Liver (tissue), 9 donors: Measurements from ENCODE around the gene EIF4E2. TPM values are rescaled to one million over a fixed set of nuclear protein-coding genes. Genes with fewer than 3 reads are reported as not detected.

ENCODE experiments used
- DNase-seq: peaks from one replicate; pipeline ENCODE4 v3.0.0-alpha.2; 2017; ENCODE audit warnings: low spot score
- H3K27ac ChIP-seq, 2 donors: one replicate each; pipeline ENCODE4 v1.7.0; 2013; ENCODE audit warnings: inconsistent platforms in 2 of 2, low read length in 2 of 2, control low read depth in 1 of 2, low read depth in 1 of 2, mild to moderate bottlenecking in 1 of 2
- H3K27me3 ChIP-seq, 4 donors: one replicate each; pipeline versions ENCODE4 v1.6.1 to v1.7.0; 2013; ENCODE audit warnings: low read length in 3 of 4, inconsistent platforms in 1 of 4, mild to moderate bottlenecking in 1 of 4, moderate library complexity in 1 of 4; ENCODE audit not compliant: control insufficient read depth in 4 of 4, insufficient read depth in 4 of 4
- H3K36me3 ChIP-seq, 4 donors: one replicate each; pipeline versions ENCODE4 v1.6.1 to v1.7.0; 2013; ENCODE audit warnings: low read length in 3 of 4, mild to moderate bottlenecking in 3 of 4, low read depth in 1 of 4, moderate library complexity in 1 of 4; ENCODE audit not compliant: control insufficient read depth in 4 of 4, insufficient read depth in 3 of 4
- H3K4me1 ChIP-seq, 4 donors: one replicate each; pipeline versions ENCODE4 v1.6.1 to v1.7.0; 2013; ENCODE audit warnings: low read length in 3 of 4, mild to moderate bottlenecking in 3 of 4, moderate library complexity in 1 of 4; ENCODE audit not compliant: control insufficient read depth in 4 of 4, insufficient read depth in 4 of 4
- H3K4me3 ChIP-seq, 3 donors: one replicate each; pipeline versions ENCODE4 v1.6.1 to v1.7.0; 2013; ENCODE audit warnings: low read length in 3 of 3, control low read depth in 1 of 3, low read depth in 1 of 3, mild to moderate bottlenecking in 1 of 3
- H3K9ac ChIP-seq, 2 donors: one replicate each; pipeline ENCODE4 v1.7.0; 2013; ENCODE audit warnings: low read length in 2 of 2, mild to moderate bottlenecking in 2 of 2, moderate library complexity in 2 of 2, control low read depth in 1 of 2, low read depth in 1 of 2
- H3K9me3 ChIP-seq, 4 donors: one replicate each; pipeline versions ENCODE4 v1.6.1 to v1.7.0; 2013; ENCODE audit warnings: low read length in 3 of 4; ENCODE audit not compliant: control insufficient read depth in 4 of 4
- EGR1 ChIP-seq, 2 donors: IDR thresholded peaks; 2 replicates each; pipeline ENCODE4 v1.6.1; 2016 to 2018; ENCODE audit warnings: antibody characterized with exemption in 2 of 2, low read depth in 2 of 2
- FOXA1 ChIP-seq: IDR thresholded peaks from 2 replicates; pipeline ENCODE4 v1.6.1; 2016; ENCODE audit warnings: antibody characterized with exemption
- FOXA2 ChIP-seq: IDR thresholded peaks from 2 replicates; pipeline ENCODE4 v1.6.1; 2016; ENCODE audit warnings: antibody characterized with exemption
- GABPA ChIP-seq, 2 donors: IDR thresholded peaks in 1 of 2; conservative IDR thresholded peaks in 1 of 2; 2 replicates each; pipeline ENCODE4 v1.6.1; 2016; ENCODE audit warnings: antibody characterized with exemption in 2 of 2, mild to moderate bottlenecking in 1 of 2, moderate library complexity in 1 of 2
- HNF4A ChIP-seq, 2 donors: conservative IDR thresholded peaks; 2 replicates each; pipeline ENCODE4 v1.6.1; 2016; ENCODE audit warnings: antibody characterized with exemption in 2 of 2, mild to moderate bottlenecking in 2 of 2
- JUND ChIP-seq, 2 donors: IDR thresholded peaks; 2 replicates each; pipeline ENCODE4 v1.6.1; 2016; ENCODE audit warnings: antibody characterized with exemption in 2 of 2
- NR2F2 ChIP-seq: IDR thresholded peaks from 2 replicates; pipeline ENCODE4 v1.6.1; 2016; ENCODE audit warnings: antibody characterized with exemption
- RXRA ChIP-seq, 2 donors: IDR thresholded peaks; 2 replicates each; pipeline ENCODE4 v1.6.1; 2017 to 2018; ENCODE audit warnings: antibody characterized with exemption in 2 of 2, mild to moderate bottlenecking in 1 of 2
- SP1 ChIP-seq: IDR thresholded peaks from 2 replicates; pipeline ENCODE4 v1.6.1; 2018; ENCODE audit warnings: antibody characterized with exemption, mild to moderate bottlenecking
- TAF1 ChIP-seq: conservative IDR thresholded peaks from 2 replicates; pipeline ENCODE4 v1.6.1; 2016; ENCODE audit warnings: antibody characterized with exemption, mild to moderate bottlenecking
- YY1 ChIP-seq: IDR thresholded peaks from 2 replicates; pipeline ENCODE4 v1.6.1; 2016; ENCODE audit warnings: antibody characterized with exemption, mild to moderate bottlenecking
- WGBS: extraction: QIAGEN DNeasy Blood & Tissue Kit; methylation state at CpG from one replicate; pipeline ENCODE4 v1.1.7; 2013; 5-methylcytosine and 5-hydroxymethylcytosine counted together
- polyA plus RNA-seq, 2 donors: library from polyadenylated mRNA; stranded (reverse) in 1 of 2; unstranded in 1 of 2; fragments of 200-250 nt in 1 of 2; fragments of >200 nt in 1 of 2; fragmentation: Nextera tagmentation in 1 of 2; extraction: Ambion mirVana in 1 of 2; gene quantifications; one replicate each; pipeline versions ENCODE4 v1.2.1 to v1.2.3, GENCODE V29; 2013 to 2015
- total RNA-seq, 2 donors: library from RNA; depleted of rRNA; stranded (reverse); fragments of >200 nt; gene quantifications; one replicate each; pipeline ENCODE4 v1.2.3, GENCODE V29; 2014
- TF ChIP-seq, protein P1 (sequence below): IDR thresholded peaks from 2 replicates; pipeline ENCODE4 v1.6.1; 2016; ENCODE audit warnings: antibody characterized with exemption
- TF ChIP-seq, protein P2 (sequence below): IDR thresholded peaks from 2 replicates; pipeline ENCODE4 v1.6.1; 2016; ENCODE audit warnings: antibody characterized with exemption
- TF ChIP-seq, protein P3 (sequence below): IDR thresholded peaks from 2 replicates; pipeline ENCODE4 v1.6.1; 2016; ENCODE audit warnings: antibody characterized with exemption
- TF ChIP-seq, protein P4 (sequence below): fragments of 150-350 bp; IDR thresholded peaks from 2 replicates; pipeline ENCODE4 v1.5.1; 2017; ENCODE audit warnings: improper control_type of control experiment, low read depth, low read length; ENCODE audit not compliant: missing input control
- TF ChIP-seq, protein P5 (sequence below): IDR thresholded peaks from 2 replicates; pipeline ENCODE4 v1.6.1; 2016; ENCODE audit warnings: antibody characterized with exemption, mild to moderate bottlenecking
- donor health status: healthy.
- donor health status: healthy.
- donor health status: healthy.
- donor health status: healthy.
- donor health status: healthy.

EIF4E2 gene
- total and polyA plus RNA-seq, 4 donors, result 30.0 to 46.9 (median 45.4) TPM

DNA sequence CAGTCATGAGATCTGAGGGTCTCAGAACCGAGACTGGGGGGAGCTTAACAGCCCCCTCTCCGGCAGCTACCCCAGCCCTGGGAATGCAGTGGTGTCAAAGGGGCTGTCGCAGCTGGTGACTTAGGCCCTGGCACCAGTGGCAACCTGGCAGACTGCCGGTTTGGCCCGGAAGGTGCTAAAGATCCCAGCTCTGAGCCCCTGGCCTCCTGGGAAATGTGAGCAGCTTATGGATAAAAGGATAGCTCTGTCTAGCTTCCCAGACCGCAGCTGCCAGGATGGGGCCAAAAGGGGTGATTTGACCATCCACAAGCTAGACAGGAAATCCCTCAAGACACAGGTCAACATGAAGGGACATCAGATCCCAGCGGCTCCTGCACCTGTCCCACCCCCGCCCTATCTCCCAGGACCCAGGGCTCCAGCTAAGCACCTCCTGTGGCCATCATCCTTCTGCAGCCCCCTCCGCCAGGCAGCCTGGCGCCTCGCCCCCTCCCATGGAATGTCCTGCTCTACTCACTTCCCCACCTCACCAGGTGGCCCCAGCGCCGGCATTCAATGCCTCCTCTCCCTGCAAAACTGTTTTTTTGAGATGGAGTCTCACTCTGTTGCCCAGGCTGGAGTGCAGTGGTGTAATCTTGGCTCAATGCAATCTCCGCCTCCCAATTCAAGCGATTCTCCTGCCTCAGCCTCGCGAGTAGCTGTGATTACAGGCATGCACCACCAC lies 49.7 kb downstream of the EIF4E2 start:
- DNase-seq, result no peak
- no peak overlapping the region for H3K27ac ChIP-seq
- no peaks in the 10 kb centered on the region for H3K36me3 ChIP-seq
- no peak overlapping the region for H3K9ac ChIP-seq
- no peak overlapping the region for H3K4me3 ChIP-seq
- H3K4me1 ChIP-seq, result no peaks in the 10 kb centered on the region
- 93% methylated on average over 17 of the region's 17 CpGs for WGBS
- no peak for TF ChIP-seq RXRA (IDR thresholded peaks at IDR 0.05)
- TF ChIP-seq GABPA (IDR thresholded peaks at IDR 0.05 in 1 of 2, conservative IDR thresholded peaks at IDR 0.05 in 1 of 2), result no peak
- no peak for TF ChIP-seq HNF4A (conservative IDR thresholded peaks at IDR 0.05)
- TF ChIP-seq FOXA2, result no peak
- TF ChIP-seq, protein P1, sequence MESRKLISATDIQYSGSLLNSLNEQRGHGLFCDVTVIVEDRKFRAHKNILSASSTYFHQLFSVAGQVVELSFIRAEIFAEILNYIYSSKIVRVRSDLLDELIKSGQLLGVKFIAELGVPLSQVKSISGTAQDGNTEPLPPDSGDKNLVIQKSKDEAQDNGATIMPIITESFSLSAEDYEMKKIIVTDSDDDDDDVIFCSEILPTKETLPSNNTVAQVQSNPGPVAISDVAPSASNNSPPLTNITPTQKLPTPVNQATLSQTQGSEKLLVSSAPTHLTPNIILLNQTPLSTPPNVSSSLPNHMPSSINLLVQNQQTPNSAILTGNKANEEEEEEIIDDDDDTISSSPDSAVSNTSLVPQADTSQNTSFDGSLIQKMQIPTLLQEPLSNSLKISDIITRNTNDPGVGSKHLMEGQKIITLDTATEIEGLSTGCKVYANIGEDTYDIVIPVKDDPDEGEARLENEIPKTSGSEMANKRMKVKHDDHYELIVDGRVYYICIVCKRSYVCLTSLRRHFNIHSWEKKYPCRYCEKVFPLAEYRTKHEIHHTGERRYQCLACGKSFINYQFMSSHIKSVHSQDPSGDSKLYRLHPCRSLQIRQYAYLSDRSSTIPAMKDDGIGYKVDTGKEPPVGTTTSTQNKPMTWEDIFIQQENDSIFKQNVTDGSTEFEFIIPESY, result no peak
- TF ChIP-seq, protein P2, sequence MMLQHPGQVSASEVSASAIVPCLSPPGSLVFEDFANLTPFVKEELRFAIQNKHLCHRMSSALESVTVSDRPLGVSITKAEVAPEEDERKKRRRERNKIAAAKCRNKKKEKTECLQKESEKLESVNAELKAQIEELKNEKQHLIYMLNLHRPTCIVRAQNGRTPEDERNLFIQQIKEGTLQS, result no peak
- TF ChIP-seq FOXA1, result no peak
- no peak for TF ChIP-seq YY1
- TF ChIP-seq, protein P3, sequence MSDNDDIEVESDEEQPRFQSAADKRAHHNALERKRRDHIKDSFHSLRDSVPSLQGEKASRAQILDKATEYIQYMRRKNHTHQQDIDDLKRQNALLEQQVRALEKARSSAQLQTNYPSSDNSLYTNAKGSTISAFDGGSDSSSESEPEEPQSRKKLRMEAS, result no peak
- no peak for TF ChIP-seq NR2F2
- TF ChIP-seq TAF1, result no peak
- TF ChIP-seq, protein P4, sequence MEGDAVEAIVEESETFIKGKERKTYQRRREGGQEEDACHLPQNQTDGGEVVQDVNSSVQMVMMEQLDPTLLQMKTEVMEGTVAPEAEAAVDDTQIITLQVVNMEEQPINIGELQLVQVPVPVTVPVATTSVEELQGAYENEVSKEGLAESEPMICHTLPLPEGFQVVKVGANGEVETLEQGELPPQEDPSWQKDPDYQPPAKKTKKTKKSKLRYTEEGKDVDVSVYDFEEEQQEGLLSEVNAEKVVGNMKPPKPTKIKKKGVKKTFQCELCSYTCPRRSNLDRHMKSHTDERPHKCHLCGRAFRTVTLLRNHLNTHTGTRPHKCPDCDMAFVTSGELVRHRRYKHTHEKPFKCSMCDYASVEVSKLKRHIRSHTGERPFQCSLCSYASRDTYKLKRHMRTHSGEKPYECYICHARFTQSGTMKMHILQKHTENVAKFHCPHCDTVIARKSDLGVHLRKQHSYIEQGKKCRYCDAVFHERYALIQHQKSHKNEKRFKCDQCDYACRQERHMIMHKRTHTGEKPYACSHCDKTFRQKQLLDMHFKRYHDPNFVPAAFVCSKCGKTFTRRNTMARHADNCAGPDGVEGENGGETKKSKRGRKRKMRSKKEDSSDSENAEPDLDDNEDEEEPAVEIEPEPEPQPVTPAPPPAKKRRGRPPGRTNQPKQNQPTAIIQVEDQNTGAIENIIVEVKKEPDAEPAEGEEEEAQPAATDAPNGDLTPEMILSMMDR, result no peak
- TF ChIP-seq SP1, result no peak
- TF ChIP-seq, protein P5, sequence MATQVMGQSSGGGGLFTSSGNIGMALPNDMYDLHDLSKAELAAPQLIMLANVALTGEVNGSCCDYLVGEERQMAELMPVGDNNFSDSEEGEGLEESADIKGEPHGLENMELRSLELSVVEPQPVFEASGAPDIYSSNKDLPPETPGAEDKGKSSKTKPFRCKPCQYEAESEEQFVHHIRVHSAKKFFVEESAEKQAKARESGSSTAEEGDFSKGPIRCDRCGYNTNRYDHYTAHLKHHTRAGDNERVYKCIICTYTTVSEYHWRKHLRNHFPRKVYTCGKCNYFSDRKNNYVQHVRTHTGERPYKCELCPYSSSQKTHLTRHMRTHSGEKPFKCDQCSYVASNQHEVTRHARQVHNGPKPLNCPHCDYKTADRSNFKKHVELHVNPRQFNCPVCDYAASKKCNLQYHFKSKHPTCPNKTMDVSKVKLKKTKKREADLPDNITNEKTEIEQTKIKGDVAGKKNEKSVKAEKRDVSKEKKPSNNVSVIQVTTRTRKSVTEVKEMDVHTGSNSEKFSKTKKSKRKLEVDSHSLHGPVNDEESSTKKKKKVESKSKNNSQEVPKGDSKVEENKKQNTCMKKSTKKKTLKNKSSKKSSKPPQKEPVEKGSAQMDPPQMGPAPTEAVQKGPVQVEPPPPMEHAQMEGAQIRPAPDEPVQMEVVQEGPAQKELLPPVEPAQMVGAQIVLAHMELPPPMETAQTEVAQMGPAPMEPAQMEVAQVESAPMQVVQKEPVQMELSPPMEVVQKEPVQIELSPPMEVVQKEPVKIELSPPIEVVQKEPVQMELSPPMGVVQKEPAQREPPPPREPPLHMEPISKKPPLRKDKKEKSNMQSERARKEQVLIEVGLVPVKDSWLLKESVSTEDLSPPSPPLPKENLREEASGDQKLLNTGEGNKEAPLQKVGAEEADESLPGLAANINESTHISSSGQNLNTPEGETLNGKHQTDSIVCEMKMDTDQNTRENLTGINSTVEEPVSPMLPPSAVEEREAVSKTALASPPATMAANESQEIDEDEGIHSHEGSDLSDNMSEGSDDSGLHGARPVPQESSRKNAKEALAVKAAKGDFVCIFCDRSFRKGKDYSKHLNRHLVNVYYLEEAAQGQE, result no peak
- TF ChIP-seq JUND (IDR thresholded peaks at IDR 0.05), result no peak
- no peak for TF ChIP-seq EGR1 (IDR thresholded peaks at IDR 0.05; ENCODE audit: low read depth in 2 of 2)
- H3K9me3 ChIP-seq, result no peaks in the 10 kb centered on the region
- no peaks in the 10 kb centered on the region for H3K27me3 ChIP-seq
